Subcutaneous adipose tissue (tissue), 4 donors: ENCODE data around the gene ORAI1. TPM values are rescaled to one million over a fixed set of nuclear protein-coding genes. Genes with fewer than 3 reads are reported as not detected.

Experiments
- CTCF ChIP-seq: fragments of 450-650 bp; IDR thresholded peaks from one replicate; pipeline ENCODE4 v1.5.1; 2016; ENCODE audit warnings: low read depth, mild to moderate bottlenecking, control low read depth, antibody characterized with exemption, moderate library complexity
- total RNA-seq, 4 donors: library from RNA; depleted of rRNA; stranded (reverse); fragments of >200 nt; gene quantifications; one replicate each; pipeline ENCODE4 v1.1.0, GENCODE V29; 2016

Gene ORAI1
- total RNA-seq, 4 donors from 2014 or later: 5.1 to 8.3 (median 6.8) TPM

- TF ChIP-seq CTCF: no peak
Measured at GRCh38 chr12:121648458-121649028, 22.2 kb downstream of the ORAI1 start.

GRCh38 chr12:121649322-121649721 is 23.0 kb downstream of the ORAI1 start:
- TF ChIP-seq CTCF: no peak

DNA sequence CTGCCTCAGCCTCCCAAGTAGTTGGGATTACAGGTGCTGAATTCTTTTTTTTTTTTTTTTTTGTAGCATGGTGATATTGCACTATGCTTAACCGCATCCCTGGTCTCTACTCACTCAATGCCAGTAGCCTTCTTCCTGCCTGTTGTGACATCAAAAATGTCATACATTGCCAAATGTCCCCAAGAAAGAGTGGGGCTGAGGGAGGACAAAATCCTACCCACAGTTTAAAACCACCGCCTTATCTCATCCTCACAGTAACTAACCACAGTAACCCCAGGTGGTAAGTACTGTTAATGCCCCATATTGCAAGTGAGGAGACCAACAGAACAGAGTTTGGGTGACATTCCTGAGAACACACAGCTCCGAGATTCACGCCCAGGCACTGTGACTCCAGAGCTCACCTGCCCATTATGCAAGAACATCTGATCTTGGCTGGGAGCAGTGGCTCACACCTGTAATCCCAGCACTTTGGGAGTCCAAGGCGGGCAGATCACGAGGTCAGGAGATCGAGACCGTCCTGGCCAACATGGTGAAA is 23.6 kb downstream of the ORAI1 start:
- no peak for TF ChIP-seq CTCF

- no peak for TF ChIP-seq CTCF
Measured at GRCh38 chr12:121651320-121651719, 25.0 kb downstream of the ORAI1 start.

DNA sequence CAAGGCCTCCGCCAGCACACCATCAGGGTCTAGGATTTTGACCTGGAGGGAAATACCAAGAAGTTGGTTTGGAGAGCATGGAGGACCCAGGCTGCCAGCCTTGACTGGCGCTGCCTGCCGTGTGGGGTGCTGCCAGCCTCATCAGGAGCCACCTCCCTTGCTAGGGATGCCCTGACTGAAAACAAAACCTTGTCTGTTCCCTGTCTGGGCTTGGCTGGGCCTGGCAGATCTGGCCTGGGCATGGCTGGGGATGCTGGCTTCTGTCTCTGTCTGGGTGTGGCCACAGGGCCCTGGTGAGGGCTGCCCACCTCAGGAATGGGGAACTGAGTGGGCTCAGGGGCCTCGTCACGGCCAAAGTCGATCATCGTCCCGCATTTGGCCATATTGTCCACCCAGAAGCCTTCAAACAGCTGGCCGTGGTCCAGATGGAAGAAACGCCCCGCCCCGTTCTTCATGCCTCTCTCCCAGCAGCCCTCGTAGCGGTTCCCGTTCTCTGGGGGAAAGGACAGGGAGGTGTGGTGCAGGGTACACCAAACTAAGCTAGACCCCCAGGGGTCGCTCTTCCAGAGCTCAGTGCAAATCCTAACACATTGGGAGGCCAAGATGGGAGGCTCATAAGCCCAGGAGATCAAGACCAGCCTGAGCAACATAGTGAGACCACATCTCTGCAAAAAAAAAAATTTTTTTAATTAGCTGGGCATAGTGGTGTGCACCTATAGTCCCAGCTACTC is 26.6 kb downstream of the ORAI1 start:
- no peak for TF ChIP-seq CTCF

GRCh38 chr12:121653999-121654398 is 27.7 kb downstream of the ORAI1 start:
- no peak for TF ChIP-seq CTCF

DNA sequence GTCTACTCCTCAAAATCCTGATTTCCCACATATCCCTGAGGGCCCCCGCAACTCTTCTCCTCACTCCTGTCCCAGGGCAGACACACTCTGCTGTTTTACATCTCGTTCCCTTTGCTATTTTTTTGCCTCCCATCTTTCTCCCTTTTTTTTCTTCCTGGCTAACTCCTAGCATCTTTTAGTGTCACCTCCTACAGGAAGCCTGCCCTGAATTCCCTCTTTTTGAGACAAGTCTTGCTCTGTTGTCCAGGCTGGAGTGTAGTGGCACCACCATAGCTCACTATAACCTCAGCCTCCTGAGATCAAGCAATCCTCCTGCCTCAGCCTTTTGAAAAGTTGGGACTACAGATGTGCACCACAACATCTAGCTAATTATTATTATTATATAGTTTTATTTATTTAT is 29.8 kb downstream of the ORAI1 start:
- no peak for TF ChIP-seq CTCF
